G401.6 (cell line): ENCODE results near the gene RBM19.

ENCODE experiments used
- FAIRE-seq: peaks from 2 replicates; lab custom pipeline; 2012; peaks lifted over from hg19 to GRCh38; lab: Jason Lieb, UNC

RBM19 gene

DNA sequence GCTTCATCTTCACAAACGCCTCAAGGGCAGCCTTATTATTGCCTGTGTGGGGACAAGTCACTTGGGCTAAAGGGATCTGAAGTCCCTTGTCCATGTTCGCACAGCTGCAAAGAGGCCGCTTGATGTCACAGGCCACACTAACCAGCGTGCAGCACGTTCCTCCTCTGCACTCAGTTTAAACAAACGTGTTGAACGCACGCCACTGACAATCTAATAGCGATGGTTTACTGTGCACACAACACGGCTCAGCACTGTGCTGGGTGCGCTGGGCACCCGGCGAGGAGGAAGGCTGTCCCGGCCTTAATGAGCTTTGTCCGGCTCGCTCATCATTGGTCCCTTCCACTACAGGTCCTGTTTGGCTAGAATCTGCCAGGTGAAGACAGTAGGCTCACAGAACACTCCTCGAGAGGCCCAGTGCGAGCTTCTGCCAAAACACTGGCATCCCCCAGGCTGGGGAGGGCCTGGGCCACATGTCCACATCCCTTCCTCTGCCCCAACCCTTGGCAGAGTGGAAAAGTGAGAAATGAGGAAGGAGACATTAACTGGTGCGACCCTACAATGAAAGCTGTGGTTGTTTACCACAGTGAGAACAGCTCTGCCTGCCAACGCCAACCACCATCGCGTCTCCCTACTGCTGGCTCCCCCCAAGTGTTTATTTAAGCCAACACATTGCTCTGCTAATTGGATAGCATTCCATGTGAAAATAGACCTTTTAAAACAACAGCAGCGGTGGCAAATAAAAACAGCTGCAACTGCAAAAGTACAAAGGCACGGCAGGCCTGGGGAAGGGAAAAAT, 113.2 kb downstream of the RBM19 start:
- no peak for FAIRE-seq

DNA sequence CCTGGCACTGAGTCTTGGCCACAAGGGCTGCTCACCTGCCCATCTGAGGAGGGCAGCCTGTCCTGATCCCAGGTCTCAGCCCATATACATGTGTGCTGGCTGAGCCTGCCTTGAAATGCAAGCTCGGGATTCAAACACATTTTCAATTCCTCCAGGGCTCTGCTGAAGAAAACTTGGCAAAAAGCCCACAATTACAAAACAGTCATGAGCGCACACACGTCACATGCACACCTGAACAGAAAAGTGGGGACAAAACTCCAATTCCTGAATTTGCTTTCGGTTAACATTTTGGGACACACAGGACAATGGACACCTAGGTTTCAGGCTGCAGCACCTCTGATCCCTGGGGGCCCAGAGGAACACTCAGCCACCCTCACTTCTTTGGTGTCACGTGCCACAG, 113.9 kb downstream of the RBM19 start:
- FAIRE-seq: no peak

DNA sequence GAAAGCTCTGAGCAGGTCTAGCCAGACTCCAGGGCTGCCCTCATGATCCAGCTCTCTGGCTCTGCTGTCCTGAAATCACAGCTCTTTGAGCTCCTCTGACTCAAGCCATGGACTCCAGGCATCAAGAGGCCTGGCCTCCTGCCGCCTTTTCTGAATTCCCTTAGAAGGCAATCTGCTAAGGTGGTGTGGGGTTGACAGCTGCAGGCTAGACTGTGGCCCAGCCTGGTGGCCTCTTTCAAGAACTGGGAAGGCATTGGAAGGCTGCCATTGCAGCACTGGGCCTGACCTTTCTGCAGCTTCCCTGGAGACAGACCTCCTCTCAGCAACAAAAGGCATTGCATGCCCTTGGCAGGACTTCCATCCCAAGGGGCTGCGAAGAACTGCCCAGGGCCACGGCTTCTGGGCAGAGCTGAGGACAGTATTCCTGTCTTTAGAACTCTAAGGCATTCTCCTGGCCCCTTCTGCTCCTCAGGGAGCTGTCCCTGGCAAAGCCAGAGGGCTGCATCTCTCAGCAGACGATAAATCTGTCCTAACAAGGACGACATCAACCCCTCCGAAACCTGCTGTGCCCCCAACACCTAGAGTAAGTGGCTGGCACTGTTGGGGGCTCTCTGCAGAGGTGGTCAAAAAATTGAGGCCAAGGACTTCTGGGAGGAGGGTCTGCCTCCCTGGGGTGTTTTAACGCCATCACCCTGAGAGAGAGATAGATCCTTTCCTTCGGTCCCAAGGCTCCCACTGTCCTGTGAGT, 115.6 kb downstream of the RBM19 start:
- FAIRE-seq: no peak

DNA sequence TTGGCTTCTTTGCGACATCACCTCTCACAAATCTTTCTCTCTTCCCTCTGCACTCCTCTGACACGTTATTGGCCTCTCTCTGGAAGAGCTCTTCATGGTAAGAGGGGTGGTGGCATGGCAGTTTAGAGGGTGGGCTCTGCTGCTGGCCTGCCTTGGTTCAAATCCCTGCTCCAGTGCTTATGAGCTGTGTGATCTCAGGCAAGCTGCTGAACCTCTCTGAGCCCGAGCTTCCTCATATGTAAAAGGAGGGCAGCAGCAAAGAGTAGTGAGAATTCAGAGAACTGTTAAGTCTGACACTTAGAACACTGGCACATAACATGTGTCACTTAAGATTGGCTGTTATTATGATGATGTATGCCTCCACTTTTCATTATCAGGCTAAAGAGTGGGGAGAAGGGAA, 118.3 kb downstream of the RBM19 start:
- no peak for FAIRE-seq

DNA sequence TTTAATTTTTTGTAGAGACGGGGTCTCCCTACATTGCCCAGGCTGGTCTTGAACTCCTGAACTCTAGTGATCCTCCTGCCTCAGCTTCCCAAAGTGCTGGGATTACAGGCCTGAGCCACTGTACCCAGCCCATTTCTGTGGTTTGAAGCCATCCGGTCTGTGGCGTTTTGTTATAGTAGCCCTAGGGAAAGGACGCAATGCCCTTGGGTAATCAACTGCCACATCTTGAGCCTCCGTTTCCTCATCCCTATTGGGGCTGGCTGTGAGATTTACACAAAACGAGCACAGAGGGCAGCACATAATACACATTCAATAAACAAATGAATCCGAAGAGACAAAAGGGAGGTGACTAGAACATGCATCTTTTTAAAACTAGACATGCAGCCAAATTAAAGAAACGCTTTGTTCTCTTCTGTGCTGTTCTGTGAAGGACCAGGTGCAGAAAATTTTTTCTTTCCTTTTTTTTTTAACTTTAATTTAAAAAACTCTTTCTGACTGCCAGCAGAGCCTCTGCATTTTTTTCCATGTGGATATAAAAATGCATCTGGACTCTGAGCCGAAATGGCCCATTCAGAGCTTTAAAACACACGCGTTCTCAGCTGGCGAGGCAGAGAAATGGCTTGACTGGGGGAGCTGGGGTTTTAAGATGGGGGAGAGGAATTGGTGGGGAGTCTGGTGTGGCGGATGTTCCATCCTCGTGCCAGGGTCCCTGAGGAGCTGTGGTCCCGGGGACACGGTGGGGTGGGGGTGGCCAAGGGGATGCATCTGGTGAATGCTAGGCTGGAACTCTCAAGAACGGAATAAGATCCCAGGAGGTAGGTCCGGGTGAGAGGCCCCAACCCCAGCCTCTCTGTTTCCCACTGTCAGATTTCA, 119.0 kb downstream of the RBM19 start:
- FAIRE-seq: no peak

DNA sequence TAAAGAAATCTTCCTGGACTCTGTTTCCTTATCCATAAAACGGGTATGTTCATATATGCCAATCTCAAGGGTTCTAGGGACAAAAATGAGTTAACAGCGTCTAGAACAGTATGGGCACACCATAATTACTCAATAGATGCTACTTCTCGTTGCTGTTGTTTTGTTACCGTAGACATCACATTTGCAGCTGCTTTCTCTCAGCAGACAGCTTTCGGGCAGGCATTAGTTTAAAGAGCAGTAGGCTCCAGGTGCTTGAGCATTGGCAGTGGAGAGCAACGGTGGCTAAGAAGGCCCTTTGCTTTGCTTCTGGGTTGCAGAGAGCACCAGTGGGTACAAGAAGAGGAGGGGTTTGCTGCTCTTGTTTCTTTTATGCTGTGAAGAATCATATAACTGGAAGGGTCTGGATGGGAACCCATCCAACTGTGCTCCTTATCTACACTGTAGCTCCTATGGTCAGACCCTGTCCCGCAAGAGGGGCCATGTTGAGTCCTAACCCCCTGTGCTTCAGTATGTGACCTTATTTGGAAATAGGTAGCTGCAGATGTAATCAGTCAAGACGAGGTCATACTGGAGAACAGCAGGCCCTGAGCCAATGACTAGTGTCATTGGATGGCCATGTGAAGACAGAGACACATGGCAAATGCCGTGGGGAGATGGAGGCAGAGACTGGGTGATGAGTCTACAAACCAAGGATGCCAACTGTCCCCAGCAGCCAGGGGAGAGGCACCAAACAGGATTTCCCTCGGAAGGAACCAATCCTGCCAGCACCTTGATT, 120.0 kb downstream of the RBM19 start:
- FAIRE-seq: no peak

DNA sequence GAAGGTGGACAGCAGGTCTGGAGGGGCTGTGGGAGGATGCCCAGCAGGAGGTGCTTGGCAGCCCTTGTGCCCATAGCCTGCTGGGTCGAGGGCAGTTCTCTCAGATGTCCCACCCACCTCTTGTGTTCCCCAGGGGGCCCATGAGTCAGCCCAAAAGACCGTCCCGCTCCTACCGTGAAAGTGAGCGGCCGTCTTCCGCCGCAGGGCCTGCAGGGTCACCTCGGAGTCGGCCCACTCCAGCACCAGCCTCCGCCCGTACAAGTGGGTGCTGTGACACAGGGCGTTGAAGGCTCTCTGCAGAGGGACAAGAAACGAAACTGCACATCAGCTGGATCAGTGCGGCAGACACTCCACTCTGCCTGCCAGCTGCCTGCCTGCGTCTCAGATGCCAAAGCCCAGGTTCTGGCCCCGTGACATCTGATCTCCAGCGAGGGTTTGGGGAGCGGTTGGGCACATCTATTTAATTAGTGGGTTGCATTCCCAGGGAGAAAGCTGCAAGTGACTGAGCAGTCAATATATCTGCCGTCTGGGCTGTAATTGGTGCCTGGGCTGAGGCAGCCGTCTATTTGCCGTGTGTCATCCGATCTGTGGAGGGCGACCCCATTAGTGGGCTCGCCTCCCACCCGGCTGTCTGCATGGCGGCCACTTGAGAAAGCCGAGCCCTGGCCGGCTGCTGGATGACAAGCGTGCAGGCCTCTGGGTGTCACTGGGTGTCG, 121.5 kb downstream of the RBM19 start:
- no peak for FAIRE-seq

DNA sequence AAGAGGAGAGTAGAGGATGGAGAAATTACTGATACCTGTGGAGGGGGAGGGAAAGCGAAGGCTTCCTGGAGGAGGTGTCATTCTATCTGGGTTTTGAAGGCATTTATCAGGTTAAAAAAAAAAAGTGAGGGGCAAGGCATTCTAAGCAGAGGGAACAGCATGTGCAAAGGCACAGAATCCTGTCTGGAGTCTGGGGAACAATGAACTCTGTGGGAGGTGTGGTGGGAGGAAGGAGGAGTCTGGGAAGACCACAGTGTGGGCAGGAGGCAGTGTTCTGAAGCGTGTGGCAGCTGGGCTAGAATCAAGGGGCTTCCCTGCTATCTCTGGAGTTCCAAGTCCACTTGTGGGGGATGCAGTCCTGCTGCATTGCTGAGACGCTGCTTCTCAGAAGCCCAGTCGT, 123.4 kb downstream of the RBM19 start:
- no peak for FAIRE-seq

DNA sequence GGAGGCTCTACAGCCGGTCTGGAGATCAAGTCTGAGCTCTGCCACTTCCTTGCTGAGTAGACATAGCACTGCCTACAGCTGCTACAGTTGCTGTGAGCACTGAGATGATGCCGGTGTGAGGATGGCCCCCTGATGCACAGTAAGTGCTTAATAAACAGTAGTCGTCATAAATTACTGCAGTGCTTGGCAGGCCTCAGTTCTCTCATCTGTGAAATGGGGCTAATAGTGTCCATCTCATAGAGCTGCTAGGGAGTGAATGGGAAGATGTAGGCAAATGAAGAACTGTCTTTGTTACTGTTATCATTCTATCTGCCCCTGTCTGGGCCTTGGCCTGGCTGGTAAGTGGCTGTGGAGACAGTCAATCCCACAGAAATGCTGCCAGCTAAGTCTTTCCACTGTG, 124.3 kb downstream of the RBM19 start:
- FAIRE-seq: no peak

DNA sequence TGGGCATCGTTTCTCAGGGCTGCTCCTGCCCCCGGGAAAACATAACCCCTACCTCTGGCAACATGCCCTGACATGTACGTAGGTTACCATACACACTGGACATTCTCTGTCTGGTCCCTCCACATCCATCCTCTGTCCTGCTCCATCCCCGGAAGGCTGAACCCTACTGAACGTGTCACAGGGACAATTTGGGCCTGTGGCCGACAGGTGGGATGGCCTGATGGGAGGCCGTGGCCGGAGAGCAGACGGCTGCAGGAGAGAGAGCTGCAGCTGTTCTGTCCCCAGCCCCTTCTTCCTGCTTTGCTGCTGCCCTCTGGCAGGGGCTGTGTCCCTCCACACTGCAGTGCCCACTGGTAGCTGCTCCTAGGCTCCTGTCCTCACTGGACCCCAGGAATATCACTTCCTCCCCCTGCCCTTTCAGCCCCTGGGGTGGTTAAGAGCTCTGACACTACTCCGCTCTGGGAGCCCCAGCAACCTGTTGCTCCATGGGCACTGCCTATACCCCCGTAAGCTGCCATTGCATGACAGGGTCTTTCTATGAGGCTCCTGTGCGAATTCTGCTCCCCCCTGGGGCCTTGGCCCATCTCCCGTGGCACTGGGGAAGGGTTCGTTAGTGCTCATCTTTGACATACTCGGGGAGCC, 125.6 kb downstream of the RBM19 start:
- FAIRE-seq: no peak

DNA sequence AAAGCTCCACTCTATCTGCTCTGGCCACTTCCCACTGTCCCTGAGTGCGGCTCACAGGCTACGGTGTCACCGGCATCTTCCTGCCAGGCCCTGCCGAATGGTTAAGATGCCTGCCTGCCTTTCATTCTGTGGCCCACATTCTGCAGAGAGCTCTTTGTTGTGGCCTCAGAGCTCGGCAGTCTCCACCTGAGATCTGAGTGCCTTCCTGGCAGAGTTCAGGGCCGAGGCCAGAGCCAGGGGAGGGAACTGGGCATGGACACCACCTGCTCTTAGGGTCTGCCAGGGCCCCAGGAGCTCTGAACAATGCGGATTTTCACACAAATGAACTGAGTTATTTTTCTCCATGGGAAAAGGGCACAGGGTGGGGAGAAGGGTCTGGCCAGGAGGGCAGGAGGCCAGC, 127.2 kb downstream of the RBM19 start:
- FAIRE-seq: no peak

DNA sequence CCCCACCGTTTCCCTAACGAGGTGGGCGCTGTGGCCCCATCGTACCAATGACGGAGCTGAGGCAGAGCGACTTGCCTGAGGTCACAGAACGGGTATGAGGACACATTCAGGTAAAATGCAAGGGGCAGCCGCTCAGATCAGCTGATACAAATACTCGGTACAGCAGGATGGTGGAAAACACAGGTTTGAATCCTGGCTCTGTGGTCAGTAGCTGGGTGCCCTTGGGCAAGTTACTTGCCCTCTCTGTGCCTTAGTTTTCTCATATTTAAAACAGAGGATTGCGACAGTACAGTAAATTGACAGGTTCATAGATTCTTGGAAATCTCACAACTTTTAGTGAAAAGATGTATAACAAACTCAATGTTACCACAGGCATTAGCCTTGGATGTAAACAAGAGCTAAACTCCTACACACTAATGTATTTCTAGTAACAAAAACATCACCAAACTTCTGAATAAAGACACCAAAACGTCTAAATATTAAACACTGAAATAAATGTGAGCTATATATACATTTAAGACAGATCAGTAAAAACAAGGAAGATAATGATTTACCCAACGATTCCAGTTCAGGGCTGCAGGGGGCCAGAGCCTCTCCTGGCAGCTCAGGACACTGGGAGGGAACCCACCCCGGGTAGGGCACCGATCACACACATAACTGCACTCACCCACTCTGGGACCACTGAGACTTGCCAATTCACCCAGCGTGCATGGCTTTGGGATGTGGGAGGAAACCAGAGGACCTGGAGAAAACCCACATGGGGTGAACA, 128.4 kb downstream of the RBM19 start:
- FAIRE-seq: no peak

DNA sequence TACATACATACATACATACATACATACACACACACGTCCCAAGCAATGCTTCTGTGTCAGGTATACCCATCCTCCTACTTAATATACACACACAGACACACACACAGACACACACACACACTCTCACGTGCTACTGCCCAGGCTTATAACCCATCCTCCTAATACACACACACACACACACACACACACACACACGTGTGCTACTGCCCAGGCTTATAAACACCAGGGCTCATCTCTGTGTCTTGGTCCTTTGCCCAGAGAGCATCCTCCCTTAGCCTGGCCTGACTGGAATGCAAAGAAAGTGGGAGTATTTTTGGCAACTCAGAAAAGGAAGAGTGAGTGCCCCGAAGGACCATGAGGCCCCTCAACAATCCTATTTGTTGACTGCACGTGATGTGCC, 129.0 kb downstream of the RBM19 start:
- no peak for FAIRE-seq

DNA sequence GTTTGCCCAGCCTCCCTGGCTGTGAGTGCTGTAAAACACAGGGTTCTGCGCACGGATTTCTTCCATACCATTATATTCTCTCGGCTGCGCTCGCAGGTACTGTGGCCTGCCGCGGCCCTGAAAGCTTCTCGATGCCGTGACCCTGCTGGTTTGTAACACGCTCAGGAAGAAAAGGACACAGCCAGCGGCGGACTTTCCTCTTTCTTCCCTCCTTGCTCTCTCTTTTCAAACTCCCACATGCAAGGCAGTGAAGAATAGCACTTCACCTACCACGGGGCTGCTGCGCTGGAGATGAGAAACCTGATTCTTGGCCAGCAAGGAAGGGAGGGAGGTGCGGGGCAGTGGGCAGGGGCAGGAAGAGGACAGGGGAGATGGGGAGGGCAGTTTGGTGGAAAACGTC, 130.2 kb downstream of the RBM19 start:
- FAIRE-seq: no peak

DNA sequence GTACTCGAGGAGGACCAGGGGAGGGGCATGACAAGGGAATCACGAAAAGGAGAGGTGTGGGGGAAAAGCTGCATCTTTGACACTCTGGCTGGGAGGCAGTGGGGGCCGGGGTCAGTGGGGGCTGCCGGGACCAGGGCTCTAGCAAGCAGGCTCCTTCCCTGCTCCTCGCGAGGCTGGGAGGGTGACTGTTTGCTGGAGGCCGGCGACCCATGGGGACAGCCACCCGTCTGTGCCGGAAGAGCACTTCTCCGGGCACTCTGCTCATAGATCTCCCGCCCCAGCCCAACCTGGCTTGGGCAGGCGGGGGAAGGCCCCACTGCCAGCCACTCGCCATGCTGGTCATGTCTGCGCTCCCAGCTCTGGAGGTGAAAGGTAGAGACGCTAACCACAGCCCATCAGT, 130.7 kb downstream of the RBM19 start:
- no peak for FAIRE-seq

DNA sequence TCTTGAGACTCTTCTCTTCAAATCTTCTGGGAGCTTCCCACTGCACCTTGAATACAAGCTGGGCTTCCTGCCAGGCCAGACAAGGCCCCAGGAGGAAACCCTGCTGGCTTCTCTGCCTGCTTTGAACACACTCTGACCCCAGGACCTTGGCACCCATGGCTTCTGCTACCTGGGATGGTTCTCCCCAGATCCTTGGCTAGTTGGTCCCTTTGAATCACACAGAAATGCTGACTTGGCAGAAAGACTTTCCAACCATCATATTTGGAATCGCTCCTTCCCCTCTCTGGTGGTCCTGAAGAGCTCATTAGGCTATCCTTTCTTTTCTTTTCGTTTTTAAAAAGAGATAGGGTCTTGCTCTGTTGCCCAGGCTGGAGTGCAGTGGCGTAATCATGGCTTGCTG, 132.7 kb downstream of the RBM19 start:
- FAIRE-seq: no peak

DNA sequence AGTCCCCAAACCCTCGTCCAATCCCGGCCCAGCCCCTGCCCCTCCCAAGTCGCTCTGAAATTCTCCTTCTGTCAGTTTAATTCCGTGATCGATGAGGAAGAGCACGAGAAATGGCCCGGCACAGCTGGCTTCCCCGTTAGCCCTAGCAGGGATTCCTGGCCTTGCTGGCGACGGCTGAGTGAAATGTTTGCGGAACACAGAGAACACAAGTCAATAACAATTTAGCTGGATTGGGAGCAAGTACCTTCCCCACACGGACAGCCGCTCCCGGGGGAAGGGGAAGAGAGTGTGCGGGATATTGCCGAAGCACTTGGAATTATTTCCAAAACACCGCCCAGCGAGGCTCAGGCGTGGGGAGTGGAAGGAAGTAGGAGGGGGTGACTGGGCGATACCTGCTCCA, 134.6 kb downstream of the RBM19 start:
- no peak for FAIRE-seq

DNA sequence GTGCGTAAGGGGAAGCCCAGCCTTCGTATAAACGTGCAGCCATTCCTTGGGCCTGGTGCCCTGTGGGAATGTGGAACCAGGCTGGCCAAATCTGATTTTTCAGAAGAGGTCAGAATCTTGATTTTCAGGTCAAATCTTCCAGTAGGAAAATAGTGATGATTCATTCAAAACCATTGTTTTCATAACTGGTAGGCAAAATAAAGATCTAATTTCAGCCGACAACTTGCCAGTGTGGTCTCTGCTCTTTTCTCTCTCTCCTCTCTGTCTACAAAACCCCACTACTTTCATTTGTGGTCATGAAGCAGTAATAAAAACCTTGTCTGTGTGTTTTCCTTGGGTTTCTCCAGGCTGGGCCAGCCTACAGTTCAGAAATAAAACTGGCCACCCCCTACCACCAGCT, 135.1 kb downstream of the RBM19 start:
- no peak for FAIRE-seq

DNA sequence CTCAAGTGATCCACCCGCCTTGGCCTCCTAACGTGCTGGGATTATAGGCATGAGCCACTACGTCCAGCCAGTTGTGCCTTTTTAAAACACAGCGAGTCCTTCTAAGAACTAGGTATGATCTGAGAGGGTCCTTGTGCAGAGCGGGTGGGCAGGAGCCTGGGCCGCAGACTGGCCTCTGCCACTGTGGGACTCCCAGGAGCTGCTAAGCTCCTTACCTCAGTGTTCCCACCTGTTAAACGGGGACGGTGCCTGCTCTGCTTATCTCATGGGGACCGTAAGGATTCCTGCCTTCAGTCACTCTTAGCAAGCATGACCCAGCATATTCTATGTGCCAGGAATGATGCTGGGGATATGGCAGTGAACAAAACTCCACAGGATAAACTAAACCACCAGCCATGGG, 136.9 kb downstream of the RBM19 start:
- no peak for FAIRE-seq

DNA sequence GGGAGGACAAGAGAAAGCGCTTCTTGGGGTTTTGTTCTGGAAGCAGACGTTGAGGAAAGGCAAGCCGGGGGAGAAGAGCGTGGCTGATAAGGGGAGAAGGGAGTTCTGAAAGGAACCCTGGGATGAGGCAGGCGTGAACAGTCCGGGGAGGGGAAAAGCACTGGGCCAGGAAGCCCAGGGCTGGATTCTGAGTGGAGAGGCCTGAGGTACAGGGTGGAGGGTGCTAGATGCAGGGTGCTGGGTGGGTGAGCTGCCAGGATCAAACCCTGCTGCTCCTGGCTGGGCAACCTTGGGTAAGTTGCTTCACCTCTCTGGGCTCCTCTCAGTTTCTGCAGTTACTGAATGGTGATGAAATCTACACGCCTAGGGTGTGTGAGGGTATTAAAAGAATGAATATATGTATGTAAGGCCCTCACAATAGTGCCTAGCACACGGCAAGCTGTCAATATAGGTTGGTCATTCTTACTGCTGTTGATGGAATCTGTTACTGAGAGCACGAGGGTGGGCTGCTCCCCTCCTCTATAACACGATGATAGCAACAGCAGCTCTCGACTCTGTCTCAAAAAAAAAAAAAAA, 138.5 kb downstream of the RBM19 start:
- FAIRE-seq: no peak
